Loucy (cell line): ENCODE data around the gene CRYAA.

Experiments
- H2AFZ ChIP-seq: fragments of 200-600 bp; sonication (generic); 2 replicates; pipeline ENCODE4 v1.6.0; 2016; ENCODE audit warnings: antibody characterized with exemption, mild to moderate bottlenecking, low read length, moderate library complexity
- H3F3A ChIP-seq: fragments of 200-600 bp; 2 replicates; pipeline ENCODE4 v1.6.0; 2016; ENCODE audit warnings: antibody characterized with exemption, low read depth, mild to moderate bottlenecking
- H3K27me3 ChIP-seq: fragments of 200-600 bp; sonication (generic); 2 replicates; pipeline ENCODE4 v1.6.1; 2014; ENCODE audit warnings: low read length, mild to moderate bottlenecking; ENCODE audit not compliant: insufficient read depth, poor library complexity, severe bottlenecking
- H3K36me3 ChIP-seq: fragments of 200-600 bp; sonication (generic); 2 replicates; pipeline ENCODE4 v1.6.1; 2016; ENCODE audit warnings: low read length; ENCODE audit not compliant: insufficient read depth
- H3K4me1 ChIP-seq: fragments of 200-600 bp; sonication (generic); 2 replicates; pipeline ENCODE4 v1.5.1; 2014; ENCODE audit warnings: low read length, mild to moderate bottlenecking; ENCODE audit not compliant: insufficient read depth, poor library complexity, severe bottlenecking
- H3K4me2 ChIP-seq: fragments of 200-600 bp; sonication (generic); 2 replicates; pipeline ENCODE4 v1.6.0; 2014; ENCODE audit warnings: antibody characterized with exemption, low read length, low read depth, mild to moderate bottlenecking; ENCODE audit not compliant: poor library complexity, severe bottlenecking
- H3K4me3 ChIP-seq: fragments of 200-600 bp; sonication (generic); 2 replicates; pipeline ENCODE4 v1.5.1; 2014; ENCODE audit warnings: low read length, mild to moderate bottlenecking, mixed read lengths; ENCODE audit not compliant: poor library complexity, severe bottlenecking
- H3K79me2 ChIP-seq: fragments of 200-600 bp; sonication (generic); 2 replicates; pipeline ENCODE4 v1.6.1; 2014; ENCODE audit warnings: low read length; ENCODE audit not compliant: insufficient read depth
- H3K9ac ChIP-seq: fragments of 200-600 bp; sonication (generic); 2 replicates; pipeline ENCODE4 v1.6.0; 2014; ENCODE audit warnings: mild to moderate bottlenecking, low read depth, low read length, moderate library complexity; ENCODE audit not compliant: poor library complexity, severe bottlenecking
- H3K9me2 ChIP-seq: fragments of 200-600 bp; sonication (generic); replicated peaks from 2 replicates; pipeline ENCODE4 v1.6.1; 2016; ENCODE audit warnings: low read depth, low read length, mixed read lengths
- H3K9me3 ChIP-seq: fragments of 200-600 bp; sonication (generic); 2 replicates; pipeline ENCODE4 v1.6.1; 2014; ENCODE audit warnings: mild to moderate bottlenecking, antibody characterized with exemption, low read length, low read depth; ENCODE audit not compliant: insufficient read depth
- H4K20me1 ChIP-seq: fragments of 200-600 bp; sonication (generic); 2 replicates; pipeline ENCODE4 v1.6.0; 2014; ENCODE audit warnings: antibody characterized with exemption, low read length, mild to moderate bottlenecking; ENCODE audit not compliant: insufficient read depth, poor library complexity, severe bottlenecking
- EZH2phosphoT487 ChIP-seq: fragments of 200-600 bp; IDR thresholded peaks from 2 replicates; pipeline ENCODE4 v1.6.1; 2018; ENCODE audit warnings: antibody characterized with exemption, mild to moderate bottlenecking, moderate library complexity, borderline replicate concordance
- TF ChIP-seq, protein P1 (sequence below): fragments of 200-600 bp; sonication (generic); conservative IDR thresholded peaks from 2 replicates; pipeline ENCODE4 v1.5.1; 2014; ENCODE audit warnings: mild to moderate bottlenecking, antibody characterized with exemption, low read length

Gene CRYAA

DNA sequence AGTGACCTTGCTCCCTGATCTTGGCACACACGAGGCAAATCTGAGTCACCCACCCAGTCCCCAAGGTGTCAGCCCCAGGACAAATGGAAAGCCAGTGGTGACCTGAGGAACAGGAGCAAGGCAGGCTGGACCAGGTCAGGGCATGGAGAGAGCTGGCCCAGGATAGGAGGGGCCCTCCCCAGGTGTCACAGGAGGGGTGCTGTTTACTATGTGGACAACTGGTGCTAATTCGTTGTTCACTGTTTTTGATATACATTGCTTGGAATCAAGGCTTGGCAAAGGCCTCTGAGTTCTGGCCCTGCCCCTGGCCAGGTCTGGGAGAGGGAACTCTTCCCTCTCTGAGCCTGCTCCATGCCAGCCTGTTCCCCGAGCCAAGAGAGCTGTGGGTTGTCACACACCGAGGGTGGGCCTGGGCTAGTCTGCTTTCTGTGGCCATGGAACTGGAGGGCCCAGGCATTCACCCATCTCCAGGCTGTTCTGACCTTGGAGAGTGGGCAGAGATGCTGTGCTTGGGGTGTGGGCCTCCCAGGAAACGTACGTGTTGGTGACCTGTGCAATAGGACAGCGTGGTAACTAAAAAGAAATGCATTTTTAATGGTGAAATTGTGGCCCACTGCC, 41.8 kb downstream of the CRYAA start:
- H3K79me2 ChIP-seq, result no peaks in the 10 kb centered on the region
- no peaks in the 10 kb centered on the region for H3K27me3 ChIP-seq
- no peak overlapping the region for H3K4me2 ChIP-seq
- no peak overlapping the region for H3K9ac ChIP-seq
- TF ChIP-seq, protein P1, sequence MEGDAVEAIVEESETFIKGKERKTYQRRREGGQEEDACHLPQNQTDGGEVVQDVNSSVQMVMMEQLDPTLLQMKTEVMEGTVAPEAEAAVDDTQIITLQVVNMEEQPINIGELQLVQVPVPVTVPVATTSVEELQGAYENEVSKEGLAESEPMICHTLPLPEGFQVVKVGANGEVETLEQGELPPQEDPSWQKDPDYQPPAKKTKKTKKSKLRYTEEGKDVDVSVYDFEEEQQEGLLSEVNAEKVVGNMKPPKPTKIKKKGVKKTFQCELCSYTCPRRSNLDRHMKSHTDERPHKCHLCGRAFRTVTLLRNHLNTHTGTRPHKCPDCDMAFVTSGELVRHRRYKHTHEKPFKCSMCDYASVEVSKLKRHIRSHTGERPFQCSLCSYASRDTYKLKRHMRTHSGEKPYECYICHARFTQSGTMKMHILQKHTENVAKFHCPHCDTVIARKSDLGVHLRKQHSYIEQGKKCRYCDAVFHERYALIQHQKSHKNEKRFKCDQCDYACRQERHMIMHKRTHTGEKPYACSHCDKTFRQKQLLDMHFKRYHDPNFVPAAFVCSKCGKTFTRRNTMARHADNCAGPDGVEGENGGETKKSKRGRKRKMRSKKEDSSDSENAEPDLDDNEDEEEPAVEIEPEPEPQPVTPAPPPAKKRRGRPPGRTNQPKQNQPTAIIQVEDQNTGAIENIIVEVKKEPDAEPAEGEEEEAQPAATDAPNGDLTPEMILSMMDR, result no peak
- no peak for TF ChIP-seq EZH2phosphoT487
- no peaks in the 10 kb centered on the region for H4K20me1 ChIP-seq
- no peak overlapping the region for H2AFZ ChIP-seq
- H3F3A ChIP-seq, result no peaks in the 10 kb centered on the region
- H3K4me3 ChIP-seq, result no peak overlapping the region
- H3K4me1 ChIP-seq, result no peaks in the 10 kb centered on the region
- H3K36me3 ChIP-seq, result no peaks in the 10 kb centered on the region
- H3K9me2 ChIP-seq, result no peaks in the 10 kb centered on the region
- H3K9me3 ChIP-seq, result no peaks in the 10 kb centered on the region

DNA sequence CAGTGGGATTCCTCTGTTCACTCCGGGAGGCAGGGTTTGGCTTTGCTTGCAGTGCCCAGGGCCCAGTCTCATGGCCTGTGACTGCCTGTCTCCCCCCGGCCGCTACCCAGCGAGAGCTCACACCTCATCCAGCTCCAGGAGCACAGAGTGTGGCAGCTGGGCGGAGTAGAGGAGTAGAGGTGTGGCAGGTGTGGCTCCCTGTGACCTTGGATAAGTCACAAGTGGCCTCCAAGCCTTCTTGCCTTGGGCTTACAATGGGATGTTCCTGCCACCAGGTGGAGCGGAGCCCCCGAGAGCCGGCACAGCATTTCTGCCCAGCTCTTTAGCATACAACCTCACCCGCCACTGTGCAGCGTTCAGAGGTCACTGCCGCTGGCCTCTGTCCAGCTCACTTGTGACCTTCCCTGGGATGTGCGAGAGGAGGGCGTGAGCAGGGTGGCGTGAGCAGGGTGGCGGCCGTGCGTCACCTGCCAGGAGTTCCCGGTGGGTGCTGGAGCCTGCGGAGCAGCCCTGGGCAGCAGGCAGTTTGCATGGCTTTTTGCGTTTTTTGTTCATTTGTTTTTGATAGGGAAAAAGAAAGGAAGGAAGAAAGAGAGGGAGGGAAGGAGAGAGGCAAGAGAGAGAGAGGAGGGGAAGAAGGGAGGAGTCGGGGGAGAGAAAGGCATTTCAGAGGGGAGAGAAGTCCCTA, 42.4 kb downstream of the CRYAA start:
- no peaks in the 10 kb centered on the region for H3F3A ChIP-seq
- no peaks in the 10 kb centered on the region for H3K36me3 ChIP-seq
- no peak overlapping the region for H3K4me3 ChIP-seq
- no peak overlapping the region for H3K9ac ChIP-seq
- no peaks in the 10 kb centered on the region for H4K20me1 ChIP-seq
- TF ChIP-seq EZH2phosphoT487, result no peak
- TF ChIP-seq, protein P1, result peak; percentile 33; the same call in 1 of the 2 replicates
- H3K9me2 ChIP-seq, result no peaks in the 10 kb centered on the region
- H3K79me2 ChIP-seq, result no peaks in the 10 kb centered on the region
- H2AFZ ChIP-seq, result no peak overlapping the region
- H3K9me3 ChIP-seq, result no peaks in the 10 kb centered on the region
- H3K27me3 ChIP-seq, result no peaks in the 10 kb centered on the region
- H3K4me2 ChIP-seq, result no peak overlapping the region
- no peaks in the 10 kb centered on the region for H3K4me1 ChIP-seq

DNA sequence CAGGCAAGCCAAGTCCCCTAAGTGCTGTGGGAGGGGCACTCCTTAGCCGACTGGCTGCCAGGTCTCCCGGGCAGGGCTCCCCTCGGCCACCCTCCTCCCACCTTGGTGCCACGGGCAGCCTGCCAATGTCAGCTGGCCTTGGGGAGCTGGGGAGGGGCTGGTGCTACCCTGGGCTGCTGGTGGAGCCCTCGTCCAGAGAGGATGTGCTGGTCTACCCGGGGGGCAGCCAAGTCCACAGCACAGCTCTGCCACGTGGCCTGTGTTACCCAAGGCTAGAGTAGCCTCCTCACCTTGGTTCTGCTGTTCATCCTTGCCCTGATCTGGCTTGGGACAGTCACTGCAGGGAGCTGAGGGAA, 42.9 kb downstream of the CRYAA start:
- no peak overlapping the region for H2AFZ ChIP-seq
- H3K4me2 ChIP-seq, result no peak overlapping the region
- H3K9me3 ChIP-seq, result no peaks in the 10 kb centered on the region
- H3K27me3 ChIP-seq, result no peaks in the 10 kb centered on the region
- no peaks in the 10 kb centered on the region for H3K9me2 ChIP-seq
- H3K4me3 ChIP-seq, result no peak overlapping the region
- no peak for TF ChIP-seq EZH2phosphoT487
- TF ChIP-seq, protein P1, result no peak
- H3K36me3 ChIP-seq, result no peaks in the 10 kb centered on the region
- no peaks in the 10 kb centered on the region for H3K79me2 ChIP-seq
- H3K4me1 ChIP-seq, result no peaks in the 10 kb centered on the region
- H4K20me1 ChIP-seq, result no peaks in the 10 kb centered on the region
- H3K9ac ChIP-seq, result no peak overlapping the region
- no peaks in the 10 kb centered on the region for H3F3A ChIP-seq
